LoVo (cell line): ENCODE measurements around the gene ASIC4.

Experiments
- DNase-seq: peaks from one replicate; pipeline ENCODE4 v3.0.0-alpha.2; 2016; ENCODE audit warnings: low spot score

The ASIC4 gene

GRCh38 chr2:219482674-219483405 is 31.4 kb upstream of the ASIC4 start:
- DNase-seq: no peak

- no peak for DNase-seq
Measured at GRCh38 chr2:219483451-219484342, 30.6 kb upstream of the ASIC4 start.

- no peak for DNase-seq
Measured at GRCh38 chr2:219484343-219485200, 29.7 kb upstream of the ASIC4 start.

- no peak for DNase-seq
Measured at GRCh38 chr2:219485201-219485580, 29.1 kb upstream of the ASIC4 start.

DNA sequence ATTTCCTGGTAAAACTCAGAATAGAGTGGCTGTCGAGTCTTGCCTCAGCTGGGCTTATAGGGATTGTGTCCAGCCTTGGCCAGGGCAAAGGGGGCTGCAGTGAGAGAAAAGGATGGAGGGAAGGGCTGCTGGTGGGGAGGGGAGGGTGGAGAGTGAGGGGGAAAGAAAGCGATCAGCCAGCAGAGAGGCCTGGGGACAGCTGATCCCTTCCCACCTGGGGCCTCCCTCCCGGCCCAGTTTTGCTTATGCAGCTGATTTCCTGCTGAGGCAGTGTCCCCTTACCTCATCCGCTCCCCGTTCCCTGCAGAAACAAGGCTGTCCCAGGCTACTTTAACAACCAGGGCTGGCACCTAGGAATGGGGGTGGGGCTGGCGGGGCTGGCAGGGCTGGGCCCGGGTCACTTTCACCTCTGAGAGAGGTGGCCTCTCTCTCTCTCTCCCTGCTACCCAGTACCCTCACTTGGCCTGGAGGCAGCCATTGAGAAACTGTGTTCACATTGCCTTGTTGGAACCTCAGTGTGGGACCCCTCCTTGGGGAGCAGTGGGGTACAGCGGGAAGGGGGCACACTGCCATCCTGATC is 27.8 kb upstream of the ASIC4 start:
- no peak for DNase-seq

DNA sequence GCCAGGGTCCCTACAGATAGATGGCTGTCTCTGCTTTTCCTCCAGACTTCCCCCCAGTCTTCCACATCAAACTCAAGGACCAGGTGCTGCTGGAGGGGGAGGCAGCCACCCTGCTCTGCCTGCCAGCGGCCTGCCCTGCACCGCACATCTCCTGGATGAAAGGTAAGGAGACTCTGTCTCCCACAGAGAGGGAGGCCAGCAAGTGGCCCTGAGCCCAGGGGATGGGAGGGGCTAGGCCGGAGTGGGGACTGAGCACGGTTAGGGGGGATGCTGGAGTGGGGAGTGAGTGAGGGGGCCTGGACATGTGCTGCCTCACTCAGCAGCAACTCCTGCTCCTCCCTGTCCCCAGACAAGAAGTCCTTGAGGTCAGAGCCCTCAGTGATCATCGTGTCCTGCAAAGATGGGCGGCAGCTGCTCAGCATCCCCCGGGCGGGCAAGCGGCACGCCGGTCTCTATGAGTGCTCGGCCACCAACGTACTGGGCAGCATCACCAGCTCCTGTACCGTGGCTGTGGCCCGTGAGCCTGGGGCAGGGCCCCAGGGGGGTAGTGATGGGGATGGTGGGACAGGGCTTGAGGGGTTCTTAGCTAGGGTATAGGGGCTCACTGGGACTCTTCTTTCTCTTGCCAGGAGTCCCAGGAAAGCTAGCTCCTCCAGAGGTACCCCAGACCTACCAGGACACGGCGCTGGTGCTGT is 26.0 kb upstream of the ASIC4 start:
- DNase-seq: no peak

GRCh38 chr2:219488844-219489194 is 25.5 kb upstream of the ASIC4 start:
- no peak for DNase-seq

- no peak for DNase-seq
Measured at GRCh38 chr2:219489315-219489714, 25.0 kb upstream of the ASIC4 start.

GRCh38 chr2:219490186-219490585 is 24.1 kb upstream of the ASIC4 start:
- DNase-seq: no peak

- no peak for DNase-seq
Measured at GRCh38 chr2:219490600-219491130, 23.6 kb upstream of the ASIC4 start.

GRCh38 chr2:219491278-219491963 is 22.9 kb upstream of the ASIC4 start:
- no peak for DNase-seq

- no peak for DNase-seq
Measured at GRCh38 chr2:219492575-219492974, 21.7 kb upstream of the ASIC4 start.

DNA sequence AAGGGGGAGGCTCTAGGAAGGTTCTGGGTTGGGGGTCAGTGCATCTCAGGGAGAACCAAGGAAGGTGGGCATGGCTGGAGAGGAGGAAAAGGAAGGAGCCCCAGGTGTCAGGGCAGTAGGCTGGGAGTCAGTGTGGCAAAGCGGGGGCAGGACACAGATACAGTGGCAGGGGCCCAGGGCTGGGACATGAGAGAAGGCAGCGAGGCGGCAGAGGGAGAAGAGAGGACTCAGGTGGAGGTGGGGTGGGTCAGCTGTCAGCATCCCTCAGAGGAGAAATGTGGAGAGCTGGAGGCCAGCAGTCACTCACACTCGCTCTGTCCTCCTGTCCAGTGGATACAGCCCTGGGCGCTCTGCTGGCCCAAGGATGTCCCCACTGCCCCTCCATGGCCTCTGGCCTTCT is 21.2 kb upstream of the ASIC4 start:
- DNase-seq: no peak

- no peak for DNase-seq
Measured at GRCh38 chr2:219494952-219495530, 19.2 kb upstream of the ASIC4 start.

DNA sequence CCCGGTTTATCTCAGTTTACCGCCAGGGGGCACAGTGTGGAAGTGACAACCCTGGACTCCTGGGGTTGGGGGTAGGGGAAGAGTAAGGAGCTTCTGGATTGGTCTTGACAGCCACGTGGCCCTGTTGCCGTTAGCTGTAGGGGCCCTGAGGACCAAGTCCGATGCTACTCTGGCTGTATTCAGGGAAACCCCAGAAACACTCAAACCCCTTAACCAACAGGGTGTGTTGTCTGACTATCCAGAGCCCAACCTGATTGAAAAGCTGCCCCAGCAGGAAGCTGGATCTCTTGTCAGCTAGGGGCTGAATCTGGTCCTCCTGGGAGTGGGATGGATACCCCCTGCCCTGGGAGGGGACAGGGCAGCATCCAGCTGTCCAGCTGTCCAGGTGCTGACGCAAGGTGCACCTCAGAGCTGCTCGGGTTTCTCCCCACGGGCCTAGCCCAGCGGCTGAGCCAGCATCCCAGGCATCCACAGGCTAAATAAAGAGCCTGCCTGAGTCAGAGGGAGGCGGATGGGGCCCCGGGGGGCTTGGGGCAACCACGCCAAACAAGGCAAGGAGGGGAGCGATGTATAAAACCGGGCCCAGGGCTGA is 18.7 kb upstream of the ASIC4 start:
- DNase-seq: peak; percentile 46

- no peak for DNase-seq
Measured at GRCh38 chr2:219496247-219496824, 17.9 kb upstream of the ASIC4 start.

- no peak for DNase-seq
Measured at GRCh38 chr2:219496825-219497494, 17.3 kb upstream of the ASIC4 start.

DNA sequence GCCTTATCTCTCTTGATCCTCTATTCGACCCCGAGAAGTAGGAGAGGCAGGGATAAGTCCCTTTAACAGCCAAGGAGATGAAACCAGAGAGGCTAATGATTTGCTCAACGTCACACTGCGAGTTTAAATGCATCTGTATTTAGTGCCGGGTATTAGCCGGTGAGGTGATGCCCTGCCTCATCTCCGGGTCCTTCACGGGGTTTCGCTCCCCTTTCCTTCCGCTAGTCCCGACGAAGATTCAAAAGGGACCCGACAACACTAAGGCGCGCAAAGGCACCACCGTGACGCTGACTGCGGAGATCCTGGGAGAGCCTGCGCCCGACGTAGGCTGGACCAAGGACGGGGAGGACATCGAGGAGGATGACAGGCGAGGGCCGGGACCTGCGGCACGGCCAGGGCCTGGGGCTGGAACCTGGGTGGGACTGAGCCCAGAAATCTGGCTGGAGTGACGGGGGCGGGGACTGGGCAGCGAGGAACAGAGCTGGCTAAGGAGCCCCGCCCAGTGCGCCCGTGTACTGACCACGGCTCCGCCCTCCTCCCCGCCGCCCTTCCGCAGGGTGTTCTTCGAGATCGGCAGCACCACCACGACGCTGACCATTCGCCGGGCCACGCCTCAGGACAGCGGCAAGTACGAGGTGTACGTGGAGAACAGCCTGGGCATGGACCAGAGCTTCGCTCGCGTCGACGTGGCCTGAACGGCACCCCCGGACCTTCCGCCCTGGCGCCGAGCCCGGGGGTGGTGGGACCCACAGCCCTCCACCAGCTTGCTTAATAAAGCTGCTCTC is 16.6 kb upstream of the ASIC4 start:
- DNase-seq: peak; percentile 82
